Measurements from ENCODE around the gene SMIM9.

Gene SMIM9

GRCh38 chrX:154815274-154815818, 19.1 kb downstream of the SMIM9 start:
- Histone ChIP-seq H2AFZ (no peak overlapping the region), H3K4me3 (ENCODE audit: low read depth, low read length) (no peak overlapping the region), H3K4me1 (peaks cover 5% of the 10 kb centered on the region), H3K79me2 (no peaks in the 10 kb centered on the region), H3K9me3 (ENCODE audit: control insufficient read depth, low read length) (no peaks in the 10 kb centered on the region), H3K27ac (no peak overlapping the region), H3K4me2 (ENCODE audit: low read length) (no peak overlapping the region), H3K27me3 (ENCODE audit: control insufficient read depth, insufficient read depth, low read length) (no peaks in the 10 kb centered on the region), H3K9ac (no peak overlapping the region), H3K36me3 (ENCODE audit: control insufficient read depth, insufficient read depth, low read length) (no peaks in the 10 kb centered on the region)
- TF ChIP-seq CTCF (IDR thresholded peaks at IDR 0.05) = no peak

- no peak overlapping the region for H3K4me2 ChIP-seq (ENCODE audit: low read length)
- no peaks in the 10 kb centered on the region for H3K79me2 ChIP-seq
- H2AFZ ChIP-seq = no peak overlapping the region
- no peak for TF ChIP-seq CTCF (IDR thresholded peaks at IDR 0.05)
- H3K4me3 ChIP-seq (ENCODE audit: low read depth, low read length) = no peak overlapping the region
- H3K27me3 ChIP-seq (ENCODE audit: control insufficient read depth, insufficient read depth, low read length) = no peaks in the 10 kb centered on the region
- H3K4me1 ChIP-seq = peaks cover 2% of the 10 kb centered on the region
- H3K9me3 ChIP-seq (ENCODE audit: control insufficient read depth, low read length) = no peaks in the 10 kb centered on the region
- no peak overlapping the region for H3K27ac ChIP-seq
- no peaks in the 10 kb centered on the region for H3K36me3 ChIP-seq (ENCODE audit: control insufficient read depth, insufficient read depth, low read length)
- no peak overlapping the region for H3K9ac ChIP-seq
These were observed 20.7 kb downstream of the SMIM9 start for GRCh38 chrX:154813801-154814200.

GRCh38 chrX:154812341-154813101, 21.9 kb downstream of the SMIM9 start:
- Histone ChIP-seq H3K9me3 (ENCODE audit: control insufficient read depth, low read length) (no peaks in the 10 kb centered on the region), H3K27me3 (ENCODE audit: control insufficient read depth, insufficient read depth, low read length) (no peaks in the 10 kb centered on the region), H3K4me1 (no peaks in the 10 kb centered on the region), H3K79me2 (no peaks in the 10 kb centered on the region), H3K9ac (no peak overlapping the region), H3K27ac (no peak overlapping the region), H3K36me3 (ENCODE audit: control insufficient read depth, insufficient read depth, low read length) (no peaks in the 10 kb centered on the region), H2AFZ (no peak overlapping the region), H3K4me3 (ENCODE audit: low read depth, low read length) (no peak overlapping the region), H3K4me2 (ENCODE audit: low read length) (no peak overlapping the region)
- no peak for TF ChIP-seq CTCF (IDR thresholded peaks at IDR 0.05)

- Histone ChIP-seq H3K4me1 (no peaks in the 10 kb centered on the region), H3K9me3 (ENCODE audit: control insufficient read depth, low read length) (no peaks in the 10 kb centered on the region), H3K4me3 (ENCODE audit: low read depth, low read length) (no peak overlapping the region), H3K36me3 (ENCODE audit: control insufficient read depth, insufficient read depth, low read length) (no peaks in the 10 kb centered on the region), H3K9ac (no peak overlapping the region), H3K79me2 (no peaks in the 10 kb centered on the region), H3K27me3 (ENCODE audit: control insufficient read depth, insufficient read depth, low read length) (no peaks in the 10 kb centered on the region), H2AFZ (no peak overlapping the region), H3K4me2 (ENCODE audit: low read length) (no peak overlapping the region), H3K27ac (no peak overlapping the region)
- TF ChIP-seq CTCF (IDR thresholded peaks at IDR 0.05) = no peak
These were observed 24.4 kb downstream of the SMIM9 start for GRCh38 chrX:154809939-154810665.
